HFF-Myc (cell line): Measurements from ENCODE around the gene NR2F1-AS1.

Source experiments
- DNase-seq: peaks from one replicate; pipeline ENCODE4 v3.0.0-alpha.2; 2011; ENCODE audit warnings: low read depth; ENCODE audit errors: extremely low read depth
- H3K4me3 ChIP-seq: replicated peaks from 2 replicates; pipeline ENCODE4 v1.5.1; 2011; ENCODE audit warnings: low read depth, mild to moderate bottlenecking, control low read depth, low read length
- TF ChIP-seq, protein P1 (sequence below): IDR thresholded peaks from 2 replicates; pipeline ENCODE4 v1.5.1; 2012; ENCODE audit warnings: mild to moderate bottlenecking, low read depth, low read length, control low read depth; ENCODE audit errors: missing control alignments

NR2F1-AS1 gene

DNA sequence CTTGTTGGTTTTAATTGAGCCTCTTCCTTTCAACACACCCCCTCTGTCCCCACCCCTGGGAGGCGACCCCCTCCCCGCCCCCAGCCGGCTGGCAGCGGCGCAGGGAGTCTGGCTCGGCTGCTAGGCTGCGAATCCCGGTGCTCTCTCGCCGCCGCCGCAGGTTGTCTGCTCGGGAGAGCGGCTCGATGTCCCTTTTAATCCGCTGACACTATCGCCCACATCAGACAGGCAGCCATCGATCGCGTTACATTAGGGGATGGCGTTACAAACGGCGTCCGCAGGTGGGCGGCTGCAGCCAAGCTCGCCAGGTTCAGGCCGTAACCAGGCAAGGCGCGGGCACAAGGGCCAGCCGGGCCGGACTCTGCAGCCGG lies 1.3 kb downstream of the NR2F1-AS1 start:
- DNase-seq: no peak
- peak overlapping the region; percentile 67 for H3K4me3 ChIP-seq
- TF ChIP-seq, protein P1, sequence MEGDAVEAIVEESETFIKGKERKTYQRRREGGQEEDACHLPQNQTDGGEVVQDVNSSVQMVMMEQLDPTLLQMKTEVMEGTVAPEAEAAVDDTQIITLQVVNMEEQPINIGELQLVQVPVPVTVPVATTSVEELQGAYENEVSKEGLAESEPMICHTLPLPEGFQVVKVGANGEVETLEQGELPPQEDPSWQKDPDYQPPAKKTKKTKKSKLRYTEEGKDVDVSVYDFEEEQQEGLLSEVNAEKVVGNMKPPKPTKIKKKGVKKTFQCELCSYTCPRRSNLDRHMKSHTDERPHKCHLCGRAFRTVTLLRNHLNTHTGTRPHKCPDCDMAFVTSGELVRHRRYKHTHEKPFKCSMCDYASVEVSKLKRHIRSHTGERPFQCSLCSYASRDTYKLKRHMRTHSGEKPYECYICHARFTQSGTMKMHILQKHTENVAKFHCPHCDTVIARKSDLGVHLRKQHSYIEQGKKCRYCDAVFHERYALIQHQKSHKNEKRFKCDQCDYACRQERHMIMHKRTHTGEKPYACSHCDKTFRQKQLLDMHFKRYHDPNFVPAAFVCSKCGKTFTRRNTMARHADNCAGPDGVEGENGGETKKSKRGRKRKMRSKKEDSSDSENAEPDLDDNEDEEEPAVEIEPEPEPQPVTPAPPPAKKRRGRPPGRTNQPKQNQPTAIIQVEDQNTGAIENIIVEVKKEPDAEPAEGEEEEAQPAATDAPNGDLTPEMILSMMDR: no peak

- TF ChIP-seq, protein P1: peak; percentile 4
- DNase-seq: no peak
- peak overlapping the region; percentile 67 for H3K4me3 ChIP-seq
Observed at GRCh38 chr5:93578813-93579691, 2.0 kb downstream of the NR2F1-AS1 start.

DNA sequence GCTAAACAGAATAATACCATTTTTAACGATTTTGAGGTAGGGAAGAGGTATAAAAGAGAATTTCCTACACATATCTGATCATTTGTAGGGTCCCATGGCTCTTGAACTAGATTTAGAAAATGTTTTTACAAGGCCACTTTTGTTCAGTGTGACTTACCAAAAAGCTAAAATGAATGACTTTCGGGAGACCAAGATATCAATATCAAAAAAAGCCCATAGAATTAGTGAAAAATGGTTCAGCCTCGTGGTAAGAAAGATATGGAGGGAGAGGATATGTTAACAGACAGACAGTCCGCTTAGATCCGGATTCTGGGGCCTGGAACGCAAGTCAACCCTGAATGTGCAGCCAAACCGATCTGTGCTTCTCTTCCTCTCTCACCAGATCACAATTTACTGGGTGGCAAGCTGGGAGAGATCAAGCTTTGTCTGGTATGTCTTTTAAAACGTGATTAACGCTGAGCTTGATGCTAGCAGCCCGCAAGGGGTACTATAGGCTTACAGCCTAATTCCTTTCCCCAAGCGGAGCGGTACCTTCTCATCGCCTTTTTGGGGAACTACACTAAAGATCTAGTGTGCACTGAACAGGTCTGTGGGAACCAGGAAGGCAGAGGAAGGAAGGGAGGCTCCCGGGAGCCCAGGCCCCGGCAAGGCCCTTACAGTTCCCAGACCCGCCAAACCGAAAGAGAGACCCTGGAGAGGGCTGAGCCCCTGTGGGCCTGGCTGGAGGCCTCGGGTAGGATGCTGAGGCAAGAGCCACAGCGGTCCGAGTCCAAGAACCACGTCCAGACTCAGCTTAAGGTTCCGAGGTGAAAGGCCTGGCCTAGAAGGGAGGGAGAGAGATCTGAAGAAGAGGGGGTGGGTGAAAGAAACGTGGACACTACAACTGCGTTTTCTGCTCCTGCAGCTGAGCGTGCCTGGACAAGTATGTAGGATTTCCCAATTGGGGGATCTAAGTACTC lies 2.9 kb downstream of the NR2F1-AS1 start:
- no peak overlapping the region for H3K4me3 ChIP-seq
- TF ChIP-seq, protein P1: no peak

DNA sequence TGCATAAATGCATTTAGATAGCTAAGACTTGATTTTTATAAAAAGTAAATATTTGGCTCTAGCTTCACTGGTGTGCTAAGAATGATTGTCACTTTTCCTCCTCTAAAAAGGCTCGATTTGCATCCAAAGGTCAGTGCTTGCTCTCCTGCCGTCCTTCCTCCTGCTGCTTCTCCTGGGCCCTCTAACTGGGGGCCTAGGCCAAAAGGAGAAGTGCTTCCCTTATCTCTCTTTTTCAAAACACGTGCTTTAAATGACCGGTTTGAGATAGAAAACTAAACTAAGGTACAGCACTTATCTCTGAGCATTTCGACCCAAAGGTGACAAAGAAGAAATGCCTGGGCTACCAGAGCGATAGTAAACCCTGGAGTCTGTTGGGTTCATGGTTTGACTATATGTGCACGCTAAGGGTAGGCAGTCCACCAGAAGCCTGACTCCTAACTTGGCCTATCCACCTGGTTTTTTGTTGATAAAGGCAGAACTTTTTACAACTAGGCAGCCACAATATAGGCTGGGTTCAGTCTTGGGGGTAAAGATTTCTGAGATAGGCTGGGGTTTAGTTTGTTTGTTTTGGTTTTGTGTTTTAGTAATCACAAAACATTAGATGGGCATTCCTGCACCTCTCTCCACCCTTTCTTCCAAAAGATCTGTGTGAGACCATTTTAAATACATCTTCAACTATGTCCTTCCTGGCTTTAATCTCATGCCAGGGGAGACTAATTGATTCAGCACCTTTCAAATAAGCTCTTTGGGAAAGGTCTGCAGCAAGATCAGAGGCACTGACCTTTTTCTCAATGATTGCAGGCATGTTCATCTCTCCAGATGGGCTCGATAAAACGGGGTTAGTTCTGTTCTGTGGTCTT lies 3.8 kb downstream of the NR2F1-AS1 start:
- DNase-seq: no peak
- TF ChIP-seq, protein P1: no peak
- no peak overlapping the region for H3K4me3 ChIP-seq

More for the DNA sequence above, 2.9 kb downstream of the NR2F1-AS1 start:
- no peak for DNase-seq

GRCh38 chr5:93575461-93576414 lies 5.3 kb downstream of the NR2F1-AS1 start:
- TF ChIP-seq, protein P1: no peak
- DNase-seq: no peak
- no peak overlapping the region for H3K4me3 ChIP-seq
